Endothelial cell of umbilical vein (primary cell): ENCODE results near the gene GRK1. TPM values are rescaled to one million over a fixed set of nuclear protein-coding genes. Genes with fewer than 3 reads are reported as not detected.

Experiments
- BruUV-seq: library from RNA; stranded (reverse); fragments of 400-500 nt; replicated peaks from 2 replicates; lab custom pipeline; 2021; lab: Mats Ljungman, UMichigan
- CTCF ChIA-PET: fragments of 300-600, 350-600 bp; sonication (Branson Sonifier 250); formaldehyde crosslinking; loops from one replicate; lab custom pipeline; 2021; ENCODE audit warnings: antibody characterized with exemption, inconsistent platforms; lab: Charles Lee
- POLR2A ChIA-PET: fragments of 300-600, 350-600 bp; sonication (Branson Sonifier 250); formaldehyde crosslinking; loops from one replicate; lab custom pipeline; 2021; ENCODE audit warnings: antibody characterized with exemption, inconsistent platforms; lab: Charles Lee
- DNase-seq: peaks from one replicate; pipeline ENCODE4 v3.0.0-alpha.2; 2011; ENCODE audit warnings: low read depth, low spot score
- FAIRE-seq: peaks from 2 replicates; lab custom pipeline; 2011; peaks lifted over from hg19 to GRCh38; lab: Jason Lieb, UNC
- H2AFZ ChIP-seq: 2 replicates; pipeline ENCODE4 v1.6.0; 2012; ENCODE audit warnings: low read depth, low read length, control low read depth, inconsistent platforms
- H3K27ac ChIP-seq: 2 replicates; pipeline ENCODE4 v1.5.1; 2011; ENCODE audit warnings: low read depth, mild to moderate bottlenecking, control low read depth, low read length, moderate library complexity; ENCODE audit not compliant: insufficient read depth
- H3K27me3 ChIP-seq, 2 experiments: 2 replicates each; pipeline versions ENCODE4 v1.6.0 to v1.6.1; 2011; ENCODE audit warnings: low read length in 2 of 2, mixed read lengths in 1 of 2; ENCODE audit not compliant: control insufficient read depth in 2 of 2, insufficient read depth in 2 of 2
- H3K36me3 ChIP-seq, 2 experiments: 2 replicates in 1 of 2; 3 replicates in 1 of 2; pipeline ENCODE4 v1.5.1; 2011; ENCODE audit warnings: low read length in 2 of 2, mild to moderate bottlenecking in 1 of 2, moderate library complexity in 1 of 2; ENCODE audit not compliant: control insufficient read depth in 2 of 2, insufficient read depth in 2 of 2; ENCODE audit errors: extremely low read depth in 1 of 2
- H3K4me1 ChIP-seq: 3 replicates; pipeline ENCODE4 v1.5.1; 2011; ENCODE audit warnings: mild to moderate bottlenecking, low read length; ENCODE audit not compliant: control insufficient read depth, insufficient read depth; ENCODE audit errors: extremely low read depth
- H3K4me2 ChIP-seq: 2 replicates; pipeline ENCODE4 v1.6.1; 2011; ENCODE audit warnings: low read length, control low read depth, mixed read lengths; ENCODE audit not compliant: insufficient read depth
- H3K4me3 ChIP-seq, 3 experiments: fragments of 200-600 bp in 1 of 3; sonication (generic), shearing (Covaris generic) in 1 of 3; replicated peaks in 1 of 3; 2 replicates each; pipeline ENCODE4 v1.5.1; 2011 to 2016; ENCODE audit warnings: control low read depth in 3 of 3, low read length in 3 of 3, mild to moderate bottlenecking in 2 of 3, inconsistent platforms in 1 of 3, low read depth in 1 of 3, moderate library complexity in 1 of 3; ENCODE audit not compliant: insufficient read depth in 1 of 3
- H3K79me2 ChIP-seq: 2 replicates; pipeline ENCODE4 v1.6.0; 2012; ENCODE audit warnings: low read length, inconsistent platforms; ENCODE audit not compliant: control insufficient read depth, insufficient read depth
- H3K9ac ChIP-seq: replicated peaks from 2 replicates; pipeline ENCODE3; 2011; ENCODE audit warnings: low read length, control low read depth; ENCODE audit not compliant: insufficient read depth; ENCODE audit errors: extremely low read depth
- H3K9me1 ChIP-seq: replicated peaks from 3 replicates; pipeline ENCODE4 v1.6.0; 2011; ENCODE audit warnings: mild to moderate bottlenecking, low read length; ENCODE audit not compliant: control insufficient read depth, insufficient read depth; ENCODE audit errors: extremely low read depth
- H3K9me3 ChIP-seq: replicated peaks from 2 replicates; pipeline ENCODE4 v1.5.1; 2012; ENCODE audit warnings: low read length, inconsistent platforms; ENCODE audit not compliant: control insufficient read depth, insufficient read depth
- H4K20me1 ChIP-seq: replicated peaks from 2 replicates; pipeline ENCODE3; 2011; ENCODE audit warnings: mild to moderate bottlenecking, low read length; ENCODE audit not compliant: control insufficient read depth, insufficient read depth; ENCODE audit errors: extremely low read depth
- EZH2 ChIP-seq: IDR thresholded peaks from 2 replicates; pipeline ENCODE4 v1.6.1; 2012; ENCODE audit warnings: borderline replicate concordance, low read depth, mild to moderate bottlenecking, moderate library complexity, low read length, inconsistent platforms; ENCODE audit not compliant: severe bottlenecking
- FOS ChIP-seq: IDR thresholded peaks from 2 replicates; pipeline ENCODE4 v1.6.1; 2011; ENCODE audit warnings: mild to moderate bottlenecking, low read length, moderate library complexity, borderline replicate concordance; ENCODE audit not compliant: insufficient read depth
- GATA2 ChIP-seq: IDR thresholded peaks from 2 replicates; pipeline ENCODE4 v1.7.0; 2011; ENCODE audit warnings: low read depth, mild to moderate bottlenecking, moderate library complexity, mixed read lengths, low read length; ENCODE audit not compliant: insufficient read length, insufficient read depth
- JUN ChIP-seq: IDR thresholded peaks from 2 replicates; pipeline ENCODE4 v1.6.1; 2011; ENCODE audit warnings: borderline replicate concordance, low read depth; ENCODE audit not compliant: insufficient read length, insufficient read depth
- MYC ChIP-seq: IDR thresholded peaks from one replicate; pipeline ENCODE4 v1.6.1; 2011; ENCODE audit warnings: mild to moderate bottlenecking, low read depth, low read length
- POLR2A ChIP-seq: IDR thresholded peaks from 2 replicates; pipeline ENCODE4 v1.6.1; 2012; ENCODE audit warnings: low read depth, mild to moderate bottlenecking, control low read depth, low read length
- POLR2AphosphoS5 ChIP-seq: IDR thresholded peaks from 2 replicates; pipeline ENCODE4 v1.6.1; 2012; ENCODE audit warnings: low read depth, mild to moderate bottlenecking, control low read depth, low read length, moderate library complexity; ENCODE audit not compliant: insufficient read depth
- dilution Hi-C: fragments of 300-500 bp; cut with MboI; formaldehyde crosslinking; loops from one replicate; pipeline ENCODE4 v1.15.0; 2019; ENCODE audit warnings: low sequenced_read_pairs; ENCODE audit not compliant: extremely low pct_ligation_motif_present
- intact Hi-C: fragments of 100-400 bp; cut with micrococcal nuclease; formaldehyde crosslinking; loops from one replicate; pipeline ENCODE4 v1.10.0; 2022
- polyA plus RNA-seq, 4 experiments: library from polyadenylated mRNA; depleted of rRNA in 3 of 4; stranded (reverse) in 3 of 4; unstranded in 1 of 4; fragments of >200 nt; gene quantifications; 2 replicates each; pipeline versions ENCODE4 v1.2.1 to v1.2.3, GENCODE V29; 2011 to 2012; ENCODE audit warnings: missing spikeins in 1 of 4
- total RNA-seq: library from RNA; stranded (reverse); gene quantifications from 2 replicates; pipeline ENCODE4 v1.2.3, GENCODE V29; 2021
- TF ChIP-seq, protein P1 (sequence below): IDR thresholded peaks from 2 replicates; pipeline ENCODE4 v1.6.1; 2011; ENCODE audit not compliant: insufficient read depth, insufficient read length
- TF ChIP-seq, protein P2 (sequence below), 2 donors: IDR thresholded peaks; 1 replicate in 1 of 2; 2 replicates in 1 of 2; pipeline ENCODE4 v1.5.1; 2011; ENCODE audit warnings: low read length in 2 of 2, mild to moderate bottlenecking in 2 of 2, moderate library complexity in 2 of 2, control low read depth in 1 of 2, inconsistent platforms in 1 of 2, low read depth in 1 of 2; ENCODE audit not compliant: insufficient read depth in 1 of 2; ENCODE audit errors: extremely low read depth in 1 of 2

Gene GRK1
- total and polyA plus RNA-seq, 2 donors (not counting 3 experiments of a cell fraction or from before 2014, with no cell fraction given) = not detected

GRCh38 chr13:113754691-113755090 is 87.7 kb downstream of the GRK1 start:
- Histone ChIP-seq H3K79me2 (no peaks in the 10 kb centered on the region), H3K9me3 (no peaks in the 10 kb centered on the region), H3K4me1 (peaks cover 5% of the 10 kb centered on the region), H4K20me1 (no peaks in the 10 kb centered on the region), H3K9ac (no peak overlapping the region), H3K9me1 (no peaks in the 10 kb centered on the region), H3K27ac (no peak overlapping the region), H3K4me3 (no peak overlapping the region), H2AFZ (no peak overlapping the region), H3K27me3 (no peaks in the 10 kb centered on the region), H3K36me3 (no peaks in the 10 kb centered on the region), H3K4me2 (no peak overlapping the region)
- intact Hi-C loops (no loop called here), dilution Hi-C loops (no loop called here)
- ChIA-PET POLR2A (no interaction called here), CTCF (interaction anchor here (1.9 kb wide), 1 partner anchor 12 kb away, joined by 6 read pairs; no protein-coding TSS in a partner anchor)
- no peak for TF ChIP-seq POLR2AphosphoS5
- TF ChIP-seq, protein P1, sequence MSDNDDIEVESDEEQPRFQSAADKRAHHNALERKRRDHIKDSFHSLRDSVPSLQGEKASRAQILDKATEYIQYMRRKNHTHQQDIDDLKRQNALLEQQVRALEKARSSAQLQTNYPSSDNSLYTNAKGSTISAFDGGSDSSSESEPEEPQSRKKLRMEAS = no peak
- no peak for TF ChIP-seq GATA2
- no peak for TF ChIP-seq JUN
- no peak for TF ChIP-seq MYC
- TF ChIP-seq EZH2 = no peak
- TF ChIP-seq, protein P2, sequence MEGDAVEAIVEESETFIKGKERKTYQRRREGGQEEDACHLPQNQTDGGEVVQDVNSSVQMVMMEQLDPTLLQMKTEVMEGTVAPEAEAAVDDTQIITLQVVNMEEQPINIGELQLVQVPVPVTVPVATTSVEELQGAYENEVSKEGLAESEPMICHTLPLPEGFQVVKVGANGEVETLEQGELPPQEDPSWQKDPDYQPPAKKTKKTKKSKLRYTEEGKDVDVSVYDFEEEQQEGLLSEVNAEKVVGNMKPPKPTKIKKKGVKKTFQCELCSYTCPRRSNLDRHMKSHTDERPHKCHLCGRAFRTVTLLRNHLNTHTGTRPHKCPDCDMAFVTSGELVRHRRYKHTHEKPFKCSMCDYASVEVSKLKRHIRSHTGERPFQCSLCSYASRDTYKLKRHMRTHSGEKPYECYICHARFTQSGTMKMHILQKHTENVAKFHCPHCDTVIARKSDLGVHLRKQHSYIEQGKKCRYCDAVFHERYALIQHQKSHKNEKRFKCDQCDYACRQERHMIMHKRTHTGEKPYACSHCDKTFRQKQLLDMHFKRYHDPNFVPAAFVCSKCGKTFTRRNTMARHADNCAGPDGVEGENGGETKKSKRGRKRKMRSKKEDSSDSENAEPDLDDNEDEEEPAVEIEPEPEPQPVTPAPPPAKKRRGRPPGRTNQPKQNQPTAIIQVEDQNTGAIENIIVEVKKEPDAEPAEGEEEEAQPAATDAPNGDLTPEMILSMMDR (IDR thresholded peaks at IDR 0.05; ENCODE audit: extremely low read depth in 1 of 2, insufficient read depth in 1 of 2, low read depth in 1 of 2, low read length in 2 of 2) = no peak
- TF ChIP-seq POLR2A = no peak
- TF ChIP-seq FOS = no peak
- no peak for DNase-seq
- no TSS peak for BruUV-seq
- FAIRE-seq = no peak
